ENCODE data around the gene YAF2. TPM values are rescaled to one million over a fixed set of nuclear protein-coding genes. Genes with fewer than 3 reads are reported as not detected.
"Not testable (repeated sequence)": the region's sequence is repeated elsewhere in the genome, so short reads cannot be mapped to it uniquely, and the experiment has no call there.

YAF2 gene
- total RNA-seq, 1 donor from 2014 or later = 29.6 TPM

- Mint-ChIP-seq H3K36me3 (ENCODE audit: unreplicated experiment) (no peaks in the 10 kb centered on the region), H3K9me3 (ENCODE audit: unreplicated experiment) (no peaks in the 10 kb centered on the region), H3K27me3 (ENCODE audit: unreplicated experiment) (peaks cover under 1% of the 10 kb centered on the region), H3K27ac (ENCODE audit: unreplicated experiment) (no peak overlapping the region), H3K4me1 (ENCODE audit: unreplicated experiment) (no peaks in the 10 kb centered on the region), H3K4me3 (ENCODE audit: unreplicated experiment) (no peak overlapping the region)
- TF ChIP-seq CTCF (IDR thresholded peaks at IDR 0.05) = no peak
- DNase-seq (ENCODE audit: extremely low spot score, unreplicated experiment) = no peak
Measured at GRCh38 chr12:42259699-42260098, 21.7 kb upstream of the YAF2 start.

GRCh38 chr12:42255866-42256261 is 17.8 kb upstream of the YAF2 start:
- peaks cover 4% of the 10 kb centered on the region for H3K36me3 Mint-ChIP-seq (ENCODE audit: unreplicated experiment)
- H3K27me3 Mint-ChIP-seq (ENCODE audit: unreplicated experiment) = peaks cover 16% of the 10 kb centered on the region
- no peak overlapping the region for H3K4me3 Mint-ChIP-seq (ENCODE audit: unreplicated experiment)
- H3K4me1 Mint-ChIP-seq (ENCODE audit: unreplicated experiment) = no peaks in the 10 kb centered on the region
- peaks cover 13% of the 10 kb centered on the region for H3K9me3 Mint-ChIP-seq (ENCODE audit: unreplicated experiment)
- no peak for TF ChIP-seq CTCF (IDR thresholded peaks at IDR 0.05)
- no peak for DNase-seq (ENCODE audit: extremely low spot score, unreplicated experiment)
- H3K27ac Mint-ChIP-seq (ENCODE audit: unreplicated experiment) = no peak overlapping the region

GRCh38 chr12:42255221-42255865 is 17.3 kb upstream of the YAF2 start:
- no peak overlapping the region for H3K4me3 Mint-ChIP-seq (ENCODE audit: unreplicated experiment)
- H3K9me3 Mint-ChIP-seq (ENCODE audit: unreplicated experiment) = peaks cover 13% of the 10 kb centered on the region
- no peak for TF ChIP-seq CTCF (IDR thresholded peaks at IDR 0.05)
- no peak for DNase-seq (ENCODE audit: extremely low spot score, unreplicated experiment)
- H3K27me3 Mint-ChIP-seq (ENCODE audit: unreplicated experiment) = peaks cover 20% of the 10 kb centered on the region
- no peak overlapping the region for H3K27ac Mint-ChIP-seq (ENCODE audit: unreplicated experiment)
- no peaks in the 10 kb centered on the region for H3K4me1 Mint-ChIP-seq (ENCODE audit: unreplicated experiment)
- peaks cover 4% of the 10 kb centered on the region for H3K36me3 Mint-ChIP-seq (ENCODE audit: unreplicated experiment)

GRCh38 chr12:42252645-42253044 is 14.6 kb upstream of the YAF2 start:
- DNase-seq (ENCODE audit: extremely low spot score, unreplicated experiment); H3K4me3 Mint-ChIP-seq (ENCODE audit: unreplicated experiment); H3K4me1 Mint-ChIP-seq (ENCODE audit: unreplicated experiment); H3K36me3 Mint-ChIP-seq (ENCODE audit: unreplicated experiment); H3K27ac Mint-ChIP-seq (ENCODE audit: unreplicated experiment): not testable (repeated sequence)
- Mint-ChIP-seq H3K27me3 (ENCODE audit: unreplicated experiment) (peaks cover 23% of the 10 kb centered on the region), H3K9me3 (ENCODE audit: unreplicated experiment) (peaks cover 13% of the 10 kb centered on the region)

- Mint-ChIP-seq H3K9me3 (ENCODE audit: unreplicated experiment) (peaks cover 13% of the 10 kb centered on the region), H3K27me3 (ENCODE audit: unreplicated experiment) (peaks cover 23% of the 10 kb centered on the region)
- H3K36me3 Mint-ChIP-seq (ENCODE audit: unreplicated experiment); H3K4me1 Mint-ChIP-seq (ENCODE audit: unreplicated experiment); H3K4me3 Mint-ChIP-seq (ENCODE audit: unreplicated experiment); DNase-seq (ENCODE audit: extremely low spot score, unreplicated experiment); H3K27ac Mint-ChIP-seq (ENCODE audit: unreplicated experiment): not testable (repeated sequence)
Measured at GRCh38 chr12:42249033-42249432, 11.0 kb upstream of the YAF2 start.

GRCh38 chr12:42240131-42240750 is 2.2 kb upstream of the YAF2 start:
- H3K9me3 Mint-ChIP-seq (ENCODE audit: unreplicated experiment) = no peaks in the 10 kb centered on the region
- peaks cover 2% of the 10 kb centered on the region for H3K36me3 Mint-ChIP-seq (ENCODE audit: unreplicated experiment)
- H3K4me1 Mint-ChIP-seq (ENCODE audit: unreplicated experiment) = peaks cover 30% of the 10 kb centered on the region
- H3K4me3 Mint-ChIP-seq (ENCODE audit: unreplicated experiment) = no peak overlapping the region
- no peaks in the 10 kb centered on the region for H3K27me3 Mint-ChIP-seq (ENCODE audit: unreplicated experiment)
- no peak overlapping the region for H3K27ac Mint-ChIP-seq (ENCODE audit: unreplicated experiment)
- DNase-seq (ENCODE audit: extremely low spot score, unreplicated experiment) = no peak
- no peak for TF ChIP-seq CTCF (IDR thresholded peaks at IDR 0.05)

Data from osteocyte (in vitro differentiated cells).